HG02943 (cell line): ENCODE data around the gene SNAP91.
"Not testable (repeated sequence)": the region's sequence is repeated elsewhere in the genome, so short reads cannot be mapped to it uniquely, and the experiment has no call there.

ENCODE experiments used
- ATAC-seq: cut with Tn5 transposase; IDR thresholded peaks from one replicate; pipeline ENCODE4 v1.9.1; 2021; ENCODE audit warnings: mild to moderate bottlenecking, low read depth, moderate library complexity; ENCODE audit not compliant: unreplicated experiment

Gene SNAP91, protein sequence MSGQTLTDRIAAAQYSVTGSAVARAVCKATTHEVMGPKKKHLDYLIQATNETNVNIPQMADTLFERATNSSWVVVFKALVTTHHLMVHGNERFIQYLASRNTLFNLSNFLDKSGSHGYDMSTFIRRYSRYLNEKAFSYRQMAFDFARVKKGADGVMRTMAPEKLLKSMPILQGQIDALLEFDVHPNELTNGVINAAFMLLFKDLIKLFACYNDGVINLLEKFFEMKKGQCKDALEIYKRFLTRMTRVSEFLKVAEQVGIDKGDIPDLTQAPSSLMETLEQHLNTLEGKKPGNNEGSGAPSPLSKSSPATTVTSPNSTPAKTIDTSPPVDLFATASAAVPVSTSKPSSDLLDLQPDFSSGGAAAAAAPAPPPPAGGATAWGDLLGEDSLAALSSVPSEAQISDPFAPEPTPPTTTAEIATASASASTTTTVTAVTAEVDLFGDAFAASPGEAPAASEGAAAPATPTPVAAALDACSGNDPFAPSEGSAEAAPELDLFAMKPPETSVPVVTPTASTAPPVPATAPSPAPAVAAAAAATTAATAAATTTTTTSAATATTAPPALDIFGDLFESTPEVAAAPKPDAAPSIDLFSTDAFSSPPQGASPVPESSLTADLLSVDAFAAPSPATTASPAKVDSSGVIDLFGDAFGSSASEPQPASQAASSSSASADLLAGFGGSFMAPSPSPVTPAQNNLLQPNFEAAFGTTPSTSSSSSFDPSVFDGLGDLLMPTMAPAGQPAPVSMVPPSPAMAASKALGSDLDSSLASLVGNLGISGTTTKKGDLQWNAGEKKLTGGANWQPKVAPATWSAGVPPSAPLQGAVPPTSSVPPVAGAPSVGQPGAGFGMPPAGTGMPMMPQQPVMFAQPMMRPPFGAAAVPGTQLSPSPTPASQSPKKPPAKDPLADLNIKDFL

DNA sequence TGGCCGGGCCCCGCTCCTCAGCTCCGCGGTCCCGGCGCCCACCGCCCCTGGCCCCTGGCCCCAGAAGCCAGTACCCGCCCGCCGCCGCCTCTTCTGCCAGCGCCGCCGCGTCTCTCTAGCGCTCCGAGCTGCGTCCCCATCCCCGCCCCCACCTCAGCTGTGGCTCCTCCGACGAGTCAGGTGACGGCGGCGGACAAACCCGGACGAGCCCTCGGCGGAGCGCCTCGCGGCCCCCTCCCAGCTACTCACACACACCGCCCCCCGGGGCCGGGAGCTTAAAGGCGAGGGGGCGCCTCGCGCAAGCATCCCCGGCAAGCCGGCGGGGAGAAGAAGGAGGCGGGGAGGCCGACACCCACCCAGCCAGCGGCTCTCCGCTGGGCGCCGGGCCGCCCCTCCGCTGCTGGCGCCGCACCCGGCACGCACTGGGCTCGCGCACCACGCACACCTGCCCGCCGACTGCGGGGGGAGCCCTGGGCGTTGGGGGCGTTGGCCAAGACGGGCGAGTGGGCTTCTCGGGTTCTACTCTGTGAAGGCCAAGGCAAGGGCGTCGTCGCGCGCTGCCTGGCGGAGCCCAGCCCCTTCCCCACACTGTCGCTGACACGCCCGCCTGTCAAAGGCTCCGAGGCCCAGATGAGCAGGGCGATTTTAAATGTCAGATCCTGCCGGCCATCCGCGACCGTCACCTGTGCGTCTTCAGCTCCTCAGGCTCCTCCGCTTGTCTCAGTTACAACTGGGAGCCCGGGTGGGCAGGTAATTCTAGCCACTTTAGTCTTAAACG is at the start of gene SNAP91:
Gene SNAP91 (minus strand): TSS at position 132 of the 778 bp plus-strand sequence. CDS start 1,174 bp downstream, outside the sequence.
- peak; percentile 56 for ATAC-seq

DNA sequence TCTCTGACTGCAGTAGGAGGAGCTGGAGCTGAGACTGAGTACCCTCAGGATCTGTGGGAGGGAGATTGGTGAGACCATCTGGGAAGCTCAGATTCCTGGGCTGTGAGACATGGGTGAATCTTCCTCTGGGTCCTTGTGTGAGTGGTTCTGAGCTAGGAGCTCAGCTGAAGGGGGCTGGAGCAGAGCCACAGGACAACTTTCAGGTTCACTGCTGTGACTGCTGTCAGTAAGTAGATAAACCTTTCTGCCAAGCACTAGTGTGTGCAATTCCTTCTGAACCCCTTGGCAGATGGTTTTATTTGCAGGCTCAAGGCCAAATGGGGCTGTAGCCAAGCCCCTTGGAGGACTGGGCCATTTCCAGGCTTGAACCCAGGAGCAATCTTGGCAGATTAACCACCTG is 49.6 kb upstream of the SNAP91 start:
- no peak for ATAC-seq

DNA sequence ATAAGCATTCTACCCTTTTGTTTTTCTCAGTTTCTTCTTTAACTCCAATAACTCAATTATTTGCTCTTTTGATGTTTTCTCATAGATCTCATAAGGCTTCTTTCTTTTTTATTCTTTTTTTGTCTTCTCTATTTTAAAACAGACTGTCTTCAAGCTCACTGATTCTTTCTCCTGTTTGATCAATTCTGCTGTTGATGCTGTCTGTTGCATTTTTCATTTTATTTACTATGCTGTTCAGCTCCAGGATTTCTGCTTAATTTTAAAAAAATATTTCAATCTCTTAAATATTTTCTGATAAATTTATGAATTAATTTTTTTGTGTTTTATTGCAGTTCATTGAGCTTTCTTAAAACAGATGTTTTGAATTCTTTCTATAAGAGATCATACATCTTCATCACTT is 48.1 kb upstream of the SNAP91 start:
- no peak for ATAC-seq

DNA sequence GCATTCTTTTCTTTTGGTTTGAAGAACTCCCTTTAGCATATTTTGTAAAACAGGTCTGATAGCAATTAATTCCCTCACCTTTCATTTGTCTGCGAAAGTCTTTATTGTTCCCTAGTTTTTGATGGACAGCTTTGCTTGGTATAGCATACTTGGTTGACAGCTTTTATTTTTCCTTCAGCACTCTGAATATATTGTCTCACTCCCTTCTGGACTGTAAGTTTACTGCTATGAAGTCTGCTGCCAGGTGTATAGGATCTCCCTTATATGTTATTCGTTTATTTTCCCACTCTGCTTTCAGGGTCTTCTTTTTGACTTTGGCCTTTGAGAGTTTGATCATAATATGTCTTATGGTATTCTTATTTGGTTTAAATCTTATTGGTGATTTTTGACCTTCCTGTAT is 47.7 kb upstream of the SNAP91 start:
- no peak for ATAC-seq

DNA sequence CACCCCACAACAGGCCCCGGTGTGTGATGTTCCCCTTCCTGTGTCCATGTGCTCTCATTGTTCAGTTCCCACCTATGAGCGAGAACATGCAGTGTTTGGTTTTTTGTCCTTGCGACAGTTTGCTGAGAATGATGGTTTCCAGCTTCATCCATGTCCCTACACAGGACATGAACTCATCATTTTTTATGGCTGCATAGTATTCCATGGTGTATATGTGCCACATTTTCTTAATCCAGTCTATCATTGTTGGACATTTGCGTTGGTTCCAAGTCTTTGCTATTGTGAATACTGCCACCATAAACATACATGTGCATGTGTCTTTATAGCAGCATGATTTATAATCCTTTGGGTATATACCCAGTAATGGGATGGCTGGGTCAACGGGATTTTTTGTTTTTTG is 43.5 kb upstream of the SNAP91 start:
- ATAC-seq, result not testable (repeated sequence)

DNA sequence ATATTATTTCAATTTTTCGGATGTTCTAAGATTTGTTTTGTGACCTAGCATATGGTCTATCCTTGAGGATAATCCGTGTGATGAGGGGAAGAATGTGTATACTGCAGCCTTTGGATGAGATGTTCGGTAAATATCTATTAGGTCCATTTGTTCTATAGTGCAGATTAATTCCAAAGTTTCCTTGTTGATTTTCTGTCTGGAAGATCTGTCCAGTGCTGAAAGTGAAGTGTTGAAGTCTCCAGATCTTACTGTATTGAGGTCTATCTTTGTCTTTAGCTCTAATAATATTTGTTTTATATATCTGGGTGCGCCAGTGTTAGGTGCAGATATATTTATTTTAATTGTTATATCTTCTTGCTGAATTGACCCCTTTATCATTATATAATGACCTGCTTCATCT is 32.2 kb upstream of the SNAP91 start:
- ATAC-seq, result no peak

DNA sequence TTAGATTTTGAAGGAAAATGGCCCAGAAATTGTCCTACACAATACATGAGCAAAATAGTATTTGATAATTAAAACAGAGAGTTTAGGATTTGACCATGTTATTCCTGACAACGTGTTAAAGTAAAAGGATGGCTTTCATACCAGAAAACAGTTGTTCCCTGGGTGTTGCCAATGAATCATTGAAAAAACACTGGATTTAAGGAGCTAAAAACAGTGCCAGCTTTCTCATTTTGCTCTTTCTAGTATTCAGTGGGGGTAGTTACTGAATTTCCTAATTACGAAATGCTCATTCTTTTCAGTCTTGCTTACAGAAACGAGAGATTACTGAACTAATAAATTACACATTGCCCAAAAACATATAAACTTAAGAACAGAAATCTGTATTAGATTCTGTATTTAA is 26.6 kb upstream of the SNAP91 start:
- no peak for ATAC-seq

DNA sequence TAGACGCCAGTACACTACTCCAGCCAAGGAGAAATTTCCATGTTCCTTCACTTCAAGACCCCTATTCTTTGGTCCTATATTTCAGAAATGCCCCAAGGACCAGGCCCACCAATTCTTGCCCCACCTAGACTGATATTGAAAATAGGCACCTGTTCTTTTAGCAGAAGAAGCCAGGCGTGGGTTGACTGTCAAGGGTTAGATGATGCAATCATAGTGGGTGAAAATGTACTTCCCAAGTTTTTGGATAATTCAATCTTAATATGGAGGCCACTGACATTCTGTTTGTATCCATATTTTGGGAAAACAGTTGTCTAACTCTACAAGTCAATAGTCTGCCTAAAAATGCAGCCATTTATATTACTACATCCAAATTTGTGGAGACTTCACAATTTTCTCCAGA is 21.0 kb upstream of the SNAP91 start:
- no peak for ATAC-seq

DNA sequence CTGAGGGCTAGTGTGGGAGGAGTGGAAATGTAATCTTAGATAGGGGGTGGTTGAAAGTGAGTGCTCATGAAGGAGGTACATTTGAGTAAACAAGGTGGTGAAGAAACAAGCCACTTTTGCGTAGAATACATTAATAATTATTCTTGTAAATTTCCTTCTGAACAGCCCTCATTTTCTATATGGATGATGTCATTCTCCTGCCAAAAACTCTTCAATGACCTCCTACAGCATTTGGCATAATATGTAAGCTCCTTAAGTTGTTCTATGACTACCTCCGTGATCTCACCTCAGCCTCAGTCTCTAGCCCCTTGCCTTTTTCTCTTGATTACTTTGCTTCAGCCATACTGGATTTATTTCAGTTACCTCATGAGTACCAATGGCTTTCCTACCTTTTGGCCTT is 14.0 kb upstream of the SNAP91 start:
- no peak for ATAC-seq

DNA sequence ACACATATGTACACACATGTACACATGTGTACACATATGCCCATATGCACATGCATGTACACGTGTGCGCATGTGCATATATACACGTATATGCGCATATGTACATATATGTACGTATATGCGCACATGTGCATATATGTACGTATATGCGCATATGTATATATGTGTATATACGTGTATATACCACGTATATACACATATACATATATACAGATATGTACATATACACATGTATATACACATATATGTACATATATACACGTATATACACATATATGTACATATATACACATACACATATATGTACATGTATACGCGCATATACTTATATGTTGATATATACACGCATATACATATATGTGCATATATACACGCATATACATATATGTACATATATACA is 8.9 kb upstream of the SNAP91 start:
- ATAC-seq, result no peak

DNA sequence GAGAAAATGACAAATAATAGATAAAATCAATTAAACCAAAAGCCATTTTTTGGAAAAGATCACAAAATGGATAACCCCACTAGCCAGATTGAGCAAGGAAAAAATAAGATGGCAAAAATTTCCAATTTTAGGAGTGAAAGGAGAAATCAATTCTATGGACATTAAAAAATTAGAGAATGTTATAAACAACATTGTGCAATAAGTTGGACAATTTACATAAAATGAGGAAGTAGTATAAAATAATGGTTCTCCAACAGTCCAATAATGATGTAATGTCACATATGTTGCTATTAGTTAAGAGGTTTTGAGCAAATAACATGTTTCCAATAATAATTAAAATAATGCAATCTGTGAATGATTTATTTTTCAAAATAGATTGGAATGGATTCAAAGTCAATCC is 3.1 kb upstream of the SNAP91 start:
- ATAC-seq, result no peak

DNA sequence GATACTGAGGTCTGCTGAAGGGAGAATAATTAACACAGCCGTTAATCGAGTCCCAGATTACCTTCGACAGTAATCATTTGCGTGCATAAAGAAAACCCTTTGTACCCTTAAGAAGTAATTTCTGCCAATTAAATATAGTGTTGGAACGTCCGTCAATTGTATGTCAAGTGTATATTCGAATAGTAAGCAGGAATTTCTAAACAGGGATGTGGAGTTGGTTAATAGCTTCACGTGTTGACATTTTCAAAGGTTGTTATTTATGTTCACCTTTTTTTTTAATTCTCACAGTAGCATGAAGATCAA is 798 bp upstream of the SNAP91 start:
- ATAC-seq, result no peak

DNA sequence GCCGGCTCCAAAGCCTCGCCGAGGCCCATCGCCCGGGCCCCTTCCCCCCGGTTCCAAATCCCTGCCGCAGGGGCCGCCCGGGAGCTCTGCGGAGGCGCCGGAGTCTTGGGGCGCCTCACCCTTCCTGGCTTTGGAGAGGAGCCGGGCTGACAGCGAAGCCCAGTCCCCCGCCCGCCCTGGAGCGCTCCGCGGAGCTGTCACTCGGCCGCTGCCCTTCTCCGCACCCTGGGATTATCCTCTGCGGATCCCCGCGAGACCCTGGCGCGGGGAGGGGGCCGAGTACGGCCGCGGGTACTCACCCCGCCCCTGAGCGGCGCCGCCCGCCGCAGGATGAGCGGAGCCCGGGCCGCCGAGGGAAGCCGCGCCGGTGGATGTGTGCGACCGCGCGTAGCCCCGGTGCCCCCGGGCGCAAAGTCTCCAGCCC is 343 bp downstream of the SNAP91 start:
- ATAC-seq, result peak; percentile 31

DNA sequence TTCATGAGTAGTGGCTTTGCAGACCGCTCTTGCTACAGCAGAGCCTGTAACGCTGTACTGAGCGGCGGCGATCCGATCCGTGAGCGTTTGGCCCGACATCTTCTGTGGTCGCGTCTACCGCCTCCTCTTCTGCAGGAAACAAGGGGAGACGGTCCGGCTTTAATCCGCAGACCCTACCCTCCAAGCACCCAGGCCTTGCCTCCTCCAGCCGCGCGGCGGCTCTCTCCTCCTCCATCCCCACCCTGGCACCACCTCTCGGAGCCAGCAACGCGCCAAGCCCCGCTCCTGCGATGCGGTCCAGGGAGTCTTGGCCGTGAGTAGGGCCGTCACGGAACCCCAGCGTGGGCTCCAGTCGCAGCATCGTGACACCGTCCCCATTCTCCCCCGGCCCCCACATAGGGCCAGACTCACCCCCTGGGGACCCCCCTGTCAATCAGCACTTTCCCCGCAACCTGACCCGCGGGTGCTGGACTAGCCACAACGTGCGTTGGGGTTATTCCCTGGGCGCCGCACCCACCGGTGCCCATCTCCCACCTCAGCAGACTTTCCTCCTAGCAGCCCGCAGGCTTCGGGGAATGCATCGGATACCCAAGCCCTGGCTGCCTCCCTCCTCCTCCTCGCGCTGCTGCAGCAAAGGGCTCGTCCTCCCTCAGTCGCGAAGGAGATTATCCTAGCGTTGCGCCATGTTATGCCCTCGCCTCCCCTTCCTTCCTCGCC is 914 bp downstream of the SNAP91 start:
- ATAC-seq, result peak; percentile 23

DNA sequence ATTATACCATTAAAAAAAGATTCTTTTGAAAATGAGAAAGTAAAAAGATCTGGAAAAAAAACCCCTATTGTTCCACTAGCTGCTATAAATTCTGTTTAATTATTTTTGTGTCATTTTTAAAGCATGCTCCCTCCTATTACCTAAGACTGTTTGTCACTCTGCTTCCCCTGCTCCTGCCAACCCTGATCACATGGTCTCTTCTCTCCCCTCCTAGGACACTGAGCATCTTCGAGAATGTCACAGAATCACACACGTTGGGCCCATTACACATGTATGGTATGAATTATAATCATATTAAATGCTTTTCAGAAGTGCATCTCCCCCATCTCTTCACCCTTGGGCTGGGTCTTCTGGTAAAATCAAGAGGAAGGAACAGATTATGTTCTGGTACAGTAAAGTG is 6.2 kb downstream of the SNAP91 start:
- ATAC-seq, result no peak

DNA sequence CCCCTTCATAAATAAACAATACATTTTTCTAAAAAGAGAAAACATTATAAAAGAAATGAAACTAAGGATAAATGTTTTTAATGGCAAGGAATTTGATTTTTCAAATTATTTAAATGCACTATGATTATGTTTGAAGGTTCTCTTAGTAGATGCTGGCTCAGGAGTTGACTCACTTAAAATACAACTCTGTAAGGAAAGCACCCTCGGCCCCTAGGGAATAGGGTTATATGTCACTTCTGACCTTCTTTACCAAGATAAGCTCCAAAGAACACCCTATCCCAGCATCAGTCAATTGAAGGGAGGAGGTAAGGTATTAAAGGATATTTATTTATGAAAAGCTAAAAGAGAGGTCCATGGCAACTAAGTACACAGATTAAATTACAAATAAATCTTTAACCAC is 6.8 kb downstream of the SNAP91 start:
- no peak for ATAC-seq

DNA sequence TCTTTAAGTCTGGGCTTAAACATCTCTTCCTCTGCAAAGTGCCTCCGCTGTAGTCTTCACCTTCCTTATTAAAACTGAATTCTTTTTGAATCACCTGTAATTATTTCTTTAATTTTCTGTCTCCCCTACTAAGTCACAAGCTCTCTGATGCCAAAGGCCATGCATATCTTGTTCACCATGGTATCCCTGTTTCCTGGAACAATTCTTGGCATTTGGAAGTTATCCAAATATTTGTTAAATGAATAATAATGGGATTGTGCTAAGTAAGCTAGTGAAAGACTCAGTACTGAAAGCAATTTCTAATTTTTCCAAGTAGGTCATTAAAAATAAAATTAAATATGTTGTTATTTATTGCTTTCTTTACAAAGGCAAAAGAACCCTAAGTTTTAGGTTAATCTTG is 12.2 kb downstream of the SNAP91 start:
- no peak for ATAC-seq

DNA sequence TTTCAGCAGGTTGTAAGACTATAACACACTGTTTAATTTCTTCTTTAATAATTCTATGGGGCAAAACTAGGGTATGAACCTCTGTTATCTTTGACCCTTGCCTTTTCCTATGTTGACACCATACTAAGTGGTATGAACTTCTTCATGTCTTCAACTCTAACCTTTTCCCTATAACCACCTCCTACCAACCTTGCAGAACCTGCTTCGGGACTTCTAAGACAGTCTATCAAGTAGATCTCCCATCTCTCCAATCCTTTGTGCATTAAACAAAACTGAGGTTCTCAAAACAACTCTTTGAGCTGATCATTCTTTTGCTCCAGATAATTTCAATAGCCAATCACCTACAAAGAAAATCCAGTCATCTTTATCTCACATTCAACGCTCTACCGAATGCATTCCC is 23.4 kb downstream of the SNAP91 start:
- no peak for ATAC-seq

DNA sequence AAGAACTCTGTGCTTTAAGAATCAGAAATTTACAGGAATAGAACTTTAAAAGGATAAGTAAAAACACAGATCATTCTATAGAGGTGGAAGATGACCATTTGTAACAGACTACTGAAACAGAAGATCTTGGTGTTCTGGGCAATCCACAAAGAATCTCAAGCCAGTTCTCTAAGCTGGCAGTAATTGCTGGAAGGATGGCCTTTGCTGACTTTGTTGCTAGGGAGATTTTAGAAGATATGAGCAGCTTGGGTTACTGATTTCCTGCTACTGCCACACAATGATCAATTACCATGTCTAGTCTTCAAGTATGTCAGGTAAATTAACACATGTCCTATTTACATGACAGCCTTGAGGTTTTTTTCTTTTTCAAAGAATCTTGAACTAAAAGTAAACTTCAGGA is 31.1 kb downstream of the SNAP91 start:
- ATAC-seq, result no peak

DNA sequence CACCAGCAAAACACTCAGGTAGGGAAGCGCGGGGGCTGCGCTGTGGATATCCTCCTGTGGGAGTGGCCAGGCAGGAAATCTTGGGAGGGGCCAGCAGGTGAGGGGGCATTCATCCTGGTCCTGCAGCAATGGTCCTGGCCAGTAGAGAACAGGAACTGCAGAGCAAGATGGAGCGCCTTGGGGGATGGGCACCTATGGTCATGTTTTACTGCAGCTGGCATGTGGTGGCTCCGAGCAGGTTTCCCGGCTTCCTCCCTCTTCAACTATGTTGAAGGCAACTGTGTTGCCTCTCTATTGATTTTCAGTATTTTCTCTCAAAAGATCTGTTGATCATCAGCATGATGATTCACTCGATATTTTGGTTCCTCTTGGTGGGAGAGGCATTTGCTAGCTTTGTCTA is 70.9 kb downstream of the SNAP91 start:
- no peak for ATAC-seq
